ENCODE data around the gene NCEH1.

DNA sequence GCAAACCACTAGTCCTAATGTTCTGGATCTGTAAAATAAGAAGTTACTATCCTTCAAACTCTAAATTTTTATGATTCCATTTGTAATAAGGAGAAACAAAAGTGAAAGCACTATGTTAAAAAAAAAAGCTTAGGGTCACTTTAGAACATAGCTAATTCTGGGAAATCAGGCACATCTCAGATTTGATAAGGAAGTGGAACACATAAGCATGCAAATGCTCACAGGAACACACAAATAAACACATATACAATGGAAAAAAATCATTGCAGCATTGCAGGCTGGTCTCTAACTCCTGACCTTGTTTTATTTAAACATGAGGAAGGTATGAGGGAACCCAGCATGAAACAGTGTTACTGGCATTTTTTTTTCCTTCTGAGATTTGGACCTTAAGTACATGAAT lies 124.4 kb downstream of the NCEH1 start:
- TF ChIP-seq, protein P1, sequence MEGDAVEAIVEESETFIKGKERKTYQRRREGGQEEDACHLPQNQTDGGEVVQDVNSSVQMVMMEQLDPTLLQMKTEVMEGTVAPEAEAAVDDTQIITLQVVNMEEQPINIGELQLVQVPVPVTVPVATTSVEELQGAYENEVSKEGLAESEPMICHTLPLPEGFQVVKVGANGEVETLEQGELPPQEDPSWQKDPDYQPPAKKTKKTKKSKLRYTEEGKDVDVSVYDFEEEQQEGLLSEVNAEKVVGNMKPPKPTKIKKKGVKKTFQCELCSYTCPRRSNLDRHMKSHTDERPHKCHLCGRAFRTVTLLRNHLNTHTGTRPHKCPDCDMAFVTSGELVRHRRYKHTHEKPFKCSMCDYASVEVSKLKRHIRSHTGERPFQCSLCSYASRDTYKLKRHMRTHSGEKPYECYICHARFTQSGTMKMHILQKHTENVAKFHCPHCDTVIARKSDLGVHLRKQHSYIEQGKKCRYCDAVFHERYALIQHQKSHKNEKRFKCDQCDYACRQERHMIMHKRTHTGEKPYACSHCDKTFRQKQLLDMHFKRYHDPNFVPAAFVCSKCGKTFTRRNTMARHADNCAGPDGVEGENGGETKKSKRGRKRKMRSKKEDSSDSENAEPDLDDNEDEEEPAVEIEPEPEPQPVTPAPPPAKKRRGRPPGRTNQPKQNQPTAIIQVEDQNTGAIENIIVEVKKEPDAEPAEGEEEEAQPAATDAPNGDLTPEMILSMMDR (IDR thresholded peaks at IDR 0.05; ENCODE audit: borderline replicate concordance, extremely low read depth, low read length, poor library complexity, severe bottlenecking): no peak
- no peak for TF ChIP-seq EZH2 (IDR thresholded peaks at IDR 0.05; ENCODE audit: borderline replicate concordance, low read depth, low read length, severe bottlenecking)

Data from DND-41 (cell line).